GM19397 (cell line): Measurements from ENCODE around the gene LINC01488.

Source experiments
- ATAC-seq: cut with Tn5 transposase; IDR thresholded peaks from one replicate; pipeline ENCODE4 v1.9.1; 2021; ENCODE audit warnings: mild to moderate bottlenecking, moderate library complexity; ENCODE audit not compliant: unreplicated experiment

LINC01488 gene

GRCh38 chr11:69481393-69481844 lies at the start of gene LINC01488:
TSS of gene LINC01488 (plus strand) at chr11:69481663.
- ATAC-seq = no peak

DNA sequence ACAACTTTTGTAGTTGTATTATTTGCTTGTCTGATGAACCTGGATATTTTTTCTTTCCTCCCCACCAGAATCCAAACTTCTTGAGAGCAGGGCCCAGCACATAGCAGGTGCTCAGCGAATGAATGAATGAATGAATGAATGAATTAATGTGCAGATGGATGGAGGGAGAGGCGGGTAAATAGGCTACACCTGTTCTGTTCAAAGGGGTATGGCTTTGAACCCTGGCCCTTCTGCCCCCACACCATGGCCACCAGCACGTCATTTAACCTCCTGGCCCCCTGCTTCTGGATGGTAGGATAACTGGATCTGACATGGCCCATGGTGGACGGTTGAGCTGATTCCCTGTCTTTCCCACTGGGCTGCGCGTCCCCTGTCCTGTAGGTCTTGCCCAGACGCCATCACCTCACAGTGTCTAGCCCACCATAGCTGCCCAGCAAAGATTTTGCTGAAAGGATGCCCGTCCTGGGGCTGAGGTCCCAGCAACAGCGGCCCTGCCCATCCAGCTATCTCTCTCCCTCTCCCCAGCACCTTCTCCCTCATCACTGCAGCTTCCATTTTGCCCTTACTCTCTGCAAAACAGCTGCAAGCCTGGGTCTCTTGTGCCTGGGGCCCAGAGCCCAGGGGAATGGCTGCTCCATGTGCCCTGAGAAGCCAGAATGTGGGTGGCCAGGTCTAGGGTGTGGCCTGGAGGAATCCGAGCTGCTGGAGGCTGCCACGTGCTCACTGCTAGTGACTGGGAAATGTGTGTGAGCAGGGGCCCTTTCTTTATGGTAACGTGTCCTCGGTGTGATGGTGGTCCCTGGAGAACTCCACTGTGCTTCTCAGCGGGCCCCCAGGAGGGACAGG lies 49.3 kb upstream of the LINC01488 start:
- no peak for ATAC-seq

DNA sequence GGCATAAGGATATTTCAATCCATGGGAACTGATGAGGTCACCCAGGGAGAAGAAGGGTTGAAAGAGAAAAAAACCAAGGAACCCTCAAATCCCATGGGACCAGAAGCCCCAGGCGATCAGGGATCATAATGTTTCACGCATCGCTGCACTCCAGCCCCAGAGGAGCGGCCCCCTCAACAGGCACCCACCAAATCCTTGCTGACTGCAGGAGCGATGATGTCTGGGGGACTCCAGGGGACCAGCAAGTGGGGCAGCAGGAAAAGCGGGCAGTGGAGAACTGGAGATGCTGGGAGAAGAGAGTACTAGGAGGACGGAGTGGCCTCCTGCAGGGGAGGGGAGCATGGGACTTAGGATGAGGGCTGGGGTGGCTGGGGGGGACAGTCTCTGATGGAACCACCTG lies 47.7 kb upstream of the LINC01488 start:
- no peak for ATAC-seq

DNA sequence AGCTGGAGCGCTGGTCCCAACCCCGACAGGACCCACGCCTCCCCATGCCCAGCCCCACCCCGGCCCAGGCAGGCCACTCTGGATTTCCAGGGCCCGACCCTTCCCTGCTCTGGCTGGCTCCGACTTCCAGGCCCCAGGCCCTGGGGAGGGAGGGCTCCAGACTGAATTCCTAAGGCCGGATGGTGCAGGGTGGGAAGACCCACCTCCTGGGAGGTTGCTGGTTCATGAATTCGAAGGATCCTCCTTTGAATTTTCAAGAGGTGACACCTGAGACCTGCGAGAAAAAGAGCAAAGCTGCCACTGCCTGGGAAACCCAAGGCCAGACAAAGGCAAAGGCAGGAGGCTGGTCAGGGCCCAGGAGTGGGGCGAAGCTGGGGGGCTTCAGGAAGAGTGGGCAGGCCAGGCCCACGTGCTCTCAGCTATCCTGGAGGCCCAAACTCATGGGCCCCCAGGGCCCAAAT lies 47.0 kb upstream of the LINC01488 start:
- no peak for ATAC-seq

DNA sequence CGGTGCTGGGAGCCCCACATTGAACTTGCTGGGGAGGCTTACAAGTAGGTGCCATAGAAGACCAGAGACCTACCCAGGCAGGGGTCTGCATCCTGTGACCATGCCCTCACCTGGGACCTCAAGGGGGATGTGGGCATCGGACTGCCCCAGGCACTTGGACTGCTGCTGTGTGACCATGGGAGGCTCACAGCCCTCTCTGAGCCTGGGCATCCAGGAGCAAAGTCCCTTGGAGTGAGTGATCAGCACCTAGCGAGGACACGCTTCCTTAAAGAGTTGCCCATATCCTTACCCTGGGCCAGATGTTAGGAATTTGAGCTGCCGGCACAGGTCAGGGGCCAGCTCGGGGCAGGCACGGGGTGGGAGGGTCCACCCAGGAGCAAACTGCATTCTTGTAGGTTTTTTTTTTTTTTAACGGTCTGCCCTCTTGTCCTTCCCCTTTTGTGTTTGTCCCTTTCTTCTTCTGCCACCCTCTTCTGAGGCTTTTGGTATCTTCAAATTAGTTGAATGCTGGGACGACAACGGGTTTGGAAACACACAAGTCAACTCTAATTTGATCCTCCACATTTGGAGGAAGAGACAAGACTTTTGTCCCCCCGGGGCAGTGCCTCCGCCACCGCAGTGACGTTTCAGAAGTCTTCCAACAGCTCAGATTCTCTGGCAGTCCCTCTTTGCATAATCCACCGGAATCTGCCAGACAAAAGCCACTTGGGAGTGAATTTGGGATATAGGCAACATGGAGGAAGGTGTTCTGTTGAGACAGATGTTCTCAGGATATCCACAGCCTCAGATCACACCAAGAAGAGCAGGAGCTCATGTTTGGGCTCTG lies 46.1 kb upstream of the LINC01488 start:
- no peak for ATAC-seq

GRCh38 chr11:69436041-69436982 lies 45.2 kb upstream of the LINC01488 start:
- no peak for ATAC-seq

GRCh38 chr11:69437001-69437875 lies 44.2 kb upstream of the LINC01488 start:
- ATAC-seq = no peak

DNA sequence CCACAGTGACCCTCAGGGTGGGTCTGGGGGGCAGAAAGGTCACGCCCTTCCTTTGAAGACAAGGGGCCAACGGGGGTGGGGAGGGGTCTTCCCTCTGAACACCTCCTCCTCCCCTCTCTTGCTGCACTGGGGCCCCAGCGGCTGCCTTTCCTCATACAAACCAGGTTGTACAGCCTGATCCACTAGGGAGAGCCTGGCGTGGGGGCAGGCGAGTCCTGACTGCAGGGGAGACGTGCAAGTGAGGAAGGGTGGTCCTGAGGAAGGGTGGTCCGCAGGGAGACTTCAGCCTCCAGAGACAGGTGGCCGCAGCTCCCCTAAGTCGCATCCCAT lies 43.6 kb upstream of the LINC01488 start:
- no peak for ATAC-seq

- ATAC-seq = no peak
These were observed 43.1 kb upstream of the LINC01488 start for GRCh38 chr11:69438286-69438920.

DNA sequence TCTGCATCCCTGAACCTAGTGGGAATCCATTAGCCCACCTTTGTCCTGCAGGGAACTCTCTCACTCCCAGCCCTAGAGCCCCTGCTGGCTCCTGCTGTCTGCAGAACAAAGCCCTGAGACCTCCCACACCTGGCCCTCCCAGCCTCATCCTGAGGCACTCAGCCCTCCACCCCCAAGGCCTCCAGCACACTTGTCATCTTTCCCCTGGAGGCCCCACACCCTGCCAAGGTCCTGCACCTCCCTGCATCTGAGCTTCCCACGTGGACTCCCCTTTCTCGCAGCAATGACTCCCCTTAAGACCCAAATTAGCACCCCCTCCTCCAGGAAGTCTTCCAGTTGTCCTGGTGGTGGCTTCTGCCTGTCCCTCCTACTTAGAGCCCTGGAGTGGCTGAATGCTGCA lies 42.3 kb upstream of the LINC01488 start:
- ATAC-seq = no peak

- no peak for ATAC-seq
These were observed 41.6 kb upstream of the LINC01488 start for GRCh38 chr11:69439651-69440464.

- ATAC-seq = no peak
These were observed 40.6 kb upstream of the LINC01488 start for GRCh38 chr11:69440876-69441275.

- no peak for ATAC-seq
These were observed 39.3 kb upstream of the LINC01488 start for GRCh38 chr11:69442012-69442806.

DNA sequence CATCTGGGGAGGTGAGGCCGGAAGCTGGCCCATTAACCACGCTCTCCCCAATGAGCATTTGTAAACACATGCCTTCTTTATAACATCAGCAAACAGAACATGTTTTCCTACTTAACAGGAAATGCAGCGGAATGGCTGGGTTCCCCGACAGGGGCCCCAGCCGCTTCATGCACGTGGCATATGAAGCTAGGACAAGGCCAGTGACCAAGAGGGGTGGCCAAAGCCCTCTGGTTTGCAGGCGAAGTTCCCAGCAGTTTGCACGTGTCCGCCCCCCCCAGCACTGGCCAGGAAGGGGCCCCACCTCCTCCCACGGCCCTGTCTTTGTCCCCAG lies 38.7 kb upstream of the LINC01488 start:
- ATAC-seq = no peak

DNA sequence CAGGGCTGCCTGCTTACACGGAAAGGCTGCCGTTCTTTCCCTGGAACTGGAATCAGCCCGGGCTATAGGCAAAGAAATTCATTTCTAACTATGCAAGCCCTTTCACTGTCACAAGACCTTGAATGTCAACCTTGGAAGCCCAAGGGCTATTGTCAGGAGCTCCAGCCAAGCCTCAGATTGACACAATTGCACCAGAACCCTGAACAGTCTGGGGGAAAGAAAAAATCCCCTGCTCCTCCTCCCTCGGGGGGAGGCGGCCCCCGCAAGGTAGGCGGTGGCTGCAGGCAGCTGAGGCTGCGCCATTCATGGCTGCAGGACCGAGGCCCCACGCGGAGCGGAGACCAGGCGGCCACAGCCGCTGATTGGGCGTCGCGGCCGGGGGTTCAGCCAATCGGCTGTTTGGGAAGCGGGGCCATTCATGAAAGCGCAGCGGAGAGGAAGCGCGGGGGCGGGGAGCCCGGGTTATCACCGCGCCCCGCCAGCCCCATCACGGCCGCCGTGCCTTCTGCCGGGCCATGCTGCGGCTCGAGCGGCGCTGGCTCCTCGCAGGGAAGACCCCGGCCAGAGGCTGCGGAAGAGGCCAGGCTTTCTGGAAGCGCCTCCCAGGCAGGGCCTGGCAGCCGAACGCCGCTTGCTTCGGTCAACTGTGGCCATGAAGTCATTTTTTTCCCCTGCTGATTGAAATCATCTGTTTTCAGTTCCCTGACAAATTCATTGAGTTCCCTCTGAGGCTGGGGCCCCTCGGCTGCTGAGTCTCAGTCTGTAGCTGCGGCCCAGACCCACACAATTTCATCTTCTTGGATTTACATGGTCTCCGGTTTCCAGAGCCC lies 38.1 kb upstream of the LINC01488 start:
- ATAC-seq = peak; percentile 87

- ATAC-seq = no peak
These were observed 37.5 kb upstream of the LINC01488 start for GRCh38 chr11:69443968-69444364.
